ENCODE data around the gene SMIM3. TPM values are rescaled to one million over a fixed set of nuclear protein-coding genes. Genes with fewer than 3 reads are reported as not detected.
"Not testable (repeated sequence)": the region's sequence is repeated elsewhere in the genome, so short reads cannot be mapped to it uniquely, and the experiment has no call there.

Gene SMIM3, protein sequence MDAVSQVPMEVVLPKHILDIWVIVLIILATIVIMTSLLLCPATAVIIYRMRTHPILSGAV
- total RNA-seq, result 23.1 TPM

DNA sequence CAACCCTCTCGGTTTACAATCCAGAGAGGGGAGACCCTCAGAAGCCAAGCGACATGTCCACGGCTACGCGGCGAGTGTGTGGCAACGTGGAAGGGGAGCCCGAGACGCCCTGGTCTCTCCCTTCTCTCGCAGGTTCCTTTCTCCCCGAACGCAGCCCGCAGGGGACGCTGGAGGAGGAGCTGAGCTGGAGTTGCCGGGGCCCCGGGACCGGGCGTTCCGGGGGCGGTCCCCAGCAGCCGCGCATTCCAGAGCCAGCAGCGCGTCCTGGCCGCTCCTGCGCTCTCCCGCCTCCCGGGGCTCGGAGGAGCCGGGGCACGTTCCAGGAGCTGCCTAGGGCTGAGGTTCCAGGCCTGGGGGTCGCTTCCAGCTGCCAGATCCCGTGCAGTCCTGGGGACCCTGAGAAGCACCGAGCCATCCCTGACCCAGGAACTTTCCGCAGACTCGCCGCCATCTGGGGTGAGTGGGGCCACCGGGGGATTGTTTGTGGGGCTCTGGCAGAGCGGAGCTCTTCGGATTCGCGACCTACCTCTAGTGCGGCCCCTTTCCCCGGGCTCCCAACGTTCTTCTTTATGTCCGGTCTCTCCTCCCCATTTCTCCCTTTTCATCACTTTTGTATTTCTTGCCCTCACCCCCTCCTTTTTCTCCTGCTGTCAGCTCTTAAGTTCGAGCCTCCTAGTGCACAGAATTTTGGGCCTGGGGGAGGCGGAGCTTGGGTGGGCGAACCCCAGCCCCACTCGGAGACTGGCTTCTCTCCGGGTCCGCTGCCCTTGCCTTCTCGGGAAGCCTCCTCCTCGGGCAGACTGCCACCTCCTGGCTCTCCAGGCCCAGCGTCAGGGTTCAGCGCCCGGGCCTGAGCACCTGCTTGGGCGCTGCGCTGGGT is at the start of gene SMIM3:
TSS of gene SMIM3 (plus strand) at position 241 of the 880 bp plus-strand sequence. CDS start 16,684 bp downstream, outside the sequence.
- peak; percentile 87 for DNase-seq (ENCODE audit: low spot score)

DNA sequence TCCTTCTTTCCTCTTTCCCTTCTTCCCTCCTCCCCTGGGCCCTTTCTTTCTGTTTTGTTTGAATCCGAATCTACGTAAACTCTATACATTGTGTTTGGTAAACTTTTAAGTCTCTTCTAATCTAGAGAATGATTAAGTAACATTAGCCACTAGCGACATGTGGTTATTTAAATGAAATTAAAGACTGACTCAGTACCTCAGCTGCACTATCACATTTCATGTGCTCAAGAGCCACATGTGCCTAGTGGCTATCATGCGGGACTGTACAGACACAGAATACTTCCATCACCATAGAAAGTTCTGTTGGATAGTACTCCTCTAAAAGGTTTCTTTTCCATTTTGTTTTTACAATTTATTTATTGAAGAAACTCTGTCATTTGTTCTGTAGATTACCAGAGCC is 48.7 kb upstream of the SMIM3 start:
- no peak for DNase-seq (ENCODE audit: low spot score)

DNA sequence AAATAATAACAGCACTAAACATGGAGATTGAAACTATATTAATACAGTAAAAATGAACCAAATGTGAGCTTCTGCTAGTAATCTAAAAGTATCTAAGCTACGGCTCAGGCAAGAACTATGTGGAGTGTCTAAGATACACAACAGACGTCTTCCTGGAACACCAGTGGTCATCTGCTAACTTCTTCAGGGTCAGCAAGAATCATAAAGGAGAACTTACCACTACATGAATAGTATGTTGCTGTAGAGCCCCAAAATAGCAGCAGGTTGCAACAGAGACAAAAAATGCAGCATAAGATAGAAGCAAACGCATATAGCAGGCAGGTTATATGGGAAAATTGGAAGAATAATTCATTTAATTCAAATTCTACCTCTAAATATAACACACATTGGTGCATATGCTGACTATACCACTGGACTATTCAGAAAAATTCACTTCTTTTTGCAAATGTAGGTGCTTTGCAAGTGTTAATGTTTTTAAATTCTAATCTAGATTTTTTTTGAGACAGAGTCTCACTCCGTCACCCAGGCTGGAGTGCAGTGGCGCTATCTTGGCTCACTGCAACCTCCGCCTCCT is 46.8 kb upstream of the SMIM3 start:
- DNase-seq (ENCODE audit: low spot score), result no peak

DNA sequence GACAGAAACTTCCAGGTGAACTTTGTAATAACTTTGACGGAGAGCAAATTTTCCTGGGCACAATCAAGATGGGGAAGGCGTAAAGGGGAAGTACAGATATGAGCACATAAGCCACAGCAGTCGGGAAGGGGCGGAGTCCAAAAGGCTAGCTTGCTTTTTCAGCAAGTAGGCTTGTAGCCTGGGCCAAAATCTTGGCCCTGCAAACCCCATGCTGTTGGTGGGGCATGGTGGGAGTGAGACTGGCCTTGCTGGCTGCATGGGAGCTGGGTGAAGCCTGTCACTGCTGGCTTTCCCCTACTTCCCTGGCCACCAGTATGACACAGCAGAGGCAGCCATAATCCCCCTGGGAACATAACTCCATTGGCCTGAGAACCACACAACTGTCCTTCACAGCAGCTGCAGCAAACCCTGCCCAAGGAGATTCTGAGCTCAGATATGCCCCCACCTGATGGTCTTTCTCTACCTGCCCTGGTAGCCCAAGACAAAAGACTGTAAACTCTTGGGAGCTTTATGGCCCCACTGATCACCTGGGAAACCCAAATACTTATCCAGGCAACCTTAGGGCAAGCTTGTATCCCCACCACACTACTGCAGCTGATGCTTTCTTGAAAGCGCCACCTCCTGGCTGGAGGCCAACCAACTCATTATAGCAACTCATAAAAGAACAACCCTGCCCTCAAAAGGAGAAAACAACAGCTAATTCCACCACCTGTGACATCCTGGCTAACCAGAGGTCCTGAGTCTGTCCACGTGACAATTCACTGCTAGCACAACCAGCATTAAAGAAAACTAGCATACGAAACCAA is 43.8 kb upstream of the SMIM3 start:
- DNase-seq (ENCODE audit: low spot score), result no peak

- DNase-seq (ENCODE audit: low spot score), result no peak
Measured at GRCh38 chr5:150738862-150739261, 39.7 kb upstream of the SMIM3 start.

DNA sequence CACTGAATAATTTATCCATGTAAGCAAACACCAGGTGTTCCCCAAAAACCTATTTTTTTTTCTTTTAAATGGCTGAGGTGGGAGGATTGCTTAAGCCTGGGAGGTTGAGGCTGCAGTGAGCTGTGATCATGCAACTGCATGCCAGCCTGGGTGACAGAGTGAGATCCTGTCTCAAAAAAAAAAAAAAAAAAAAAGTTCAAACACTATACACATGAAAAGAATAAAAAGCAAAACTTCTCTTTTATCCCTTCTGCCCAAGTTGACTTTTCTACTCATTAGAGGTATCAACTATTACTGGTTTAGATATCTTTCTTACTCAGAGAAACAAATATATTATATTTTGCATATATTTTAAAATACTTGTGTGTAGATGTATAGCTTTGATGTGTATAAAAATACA is 37.6 kb upstream of the SMIM3 start:
- DNase-seq (ENCODE audit: low spot score), result no peak

- not testable (repeated sequence) for DNase-seq (ENCODE audit: low spot score)
Measured at GRCh38 chr5:150742455-150743141, 36.0 kb upstream of the SMIM3 start.

GRCh38 chr5:150743142-150743488 is 35.4 kb upstream of the SMIM3 start:
- not testable (repeated sequence) for DNase-seq (ENCODE audit: low spot score)

- DNase-seq (ENCODE audit: low spot score), result no peak
Measured at GRCh38 chr5:150750469-150750868, 28.1 kb upstream of the SMIM3 start.

DNA sequence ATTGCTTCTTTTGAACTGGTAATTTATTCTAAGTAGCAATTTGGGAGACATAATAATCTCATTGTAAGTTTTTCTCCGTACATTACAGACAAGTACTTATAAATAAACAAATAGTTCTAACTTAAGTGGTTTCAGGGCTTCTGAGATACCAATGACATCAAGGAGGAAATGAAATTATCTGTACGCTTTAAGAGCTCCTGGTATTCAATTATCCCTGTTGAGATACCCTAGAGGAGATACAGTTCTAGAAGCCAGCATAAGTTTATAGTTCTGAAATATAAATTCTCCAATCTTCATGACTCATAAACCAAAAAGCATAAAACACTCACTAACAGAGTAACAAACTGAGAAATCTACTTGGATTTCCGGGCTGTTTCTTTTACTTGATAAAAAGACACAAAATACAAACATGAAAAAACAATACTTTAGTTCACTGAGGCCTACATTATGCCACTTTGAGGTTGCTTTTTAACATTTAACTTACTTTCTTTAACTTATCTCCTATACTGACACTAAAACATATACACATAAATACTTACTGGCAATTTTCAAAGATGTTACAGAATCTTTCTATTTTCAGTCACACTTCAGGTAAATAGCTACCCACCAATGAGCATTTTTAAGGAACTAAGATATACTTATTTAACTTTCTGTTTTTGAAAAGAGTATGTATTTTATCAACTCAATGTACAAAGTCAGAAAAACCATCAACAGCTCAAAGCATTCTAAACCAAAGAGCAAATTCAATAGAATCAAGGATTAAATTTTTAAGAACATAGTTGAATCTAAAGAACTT is 27.3 kb upstream of the SMIM3 start:
- no peak for DNase-seq (ENCODE audit: low spot score)

DNA sequence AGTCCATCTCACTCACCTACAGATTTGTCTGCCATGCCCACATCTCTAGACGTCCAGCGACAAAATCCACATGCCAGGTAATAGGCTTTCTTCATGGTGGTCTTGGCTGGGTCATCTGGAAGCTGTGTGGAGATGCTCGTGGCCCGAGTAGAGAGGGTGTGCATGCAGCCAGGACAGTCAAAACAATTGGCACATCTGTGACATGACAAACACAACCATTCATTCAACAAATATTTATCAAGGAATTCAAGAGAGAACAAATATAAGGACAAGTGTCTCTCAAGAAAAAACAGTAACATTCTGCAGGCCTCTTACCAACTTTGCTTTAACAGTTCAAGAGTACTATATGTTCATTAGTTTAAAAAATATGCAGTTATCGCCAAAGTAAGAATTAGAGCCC is 25.1 kb upstream of the SMIM3 start:
- no peak for DNase-seq (ENCODE audit: low spot score)

DNA sequence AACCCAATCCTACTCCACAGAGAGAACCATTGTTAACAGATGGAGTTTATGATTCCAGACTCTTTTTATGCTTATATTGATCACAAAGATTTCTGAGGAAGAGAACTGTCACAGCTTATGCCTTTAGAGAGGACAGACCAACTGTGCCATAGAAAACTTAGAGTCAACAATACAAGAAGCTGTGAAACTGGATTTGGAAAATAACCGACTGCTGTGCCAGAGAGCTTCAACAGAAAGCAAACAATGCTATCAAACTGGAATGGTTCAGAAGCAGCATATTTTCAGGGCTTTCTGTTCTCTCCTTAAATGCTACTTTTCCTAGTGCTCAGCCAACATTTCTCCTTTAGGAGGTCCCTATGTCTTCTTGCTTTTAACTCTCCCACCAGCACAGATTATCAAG is 24.7 kb upstream of the SMIM3 start:
- DNase-seq (ENCODE audit: low spot score), result no peak

DNA sequence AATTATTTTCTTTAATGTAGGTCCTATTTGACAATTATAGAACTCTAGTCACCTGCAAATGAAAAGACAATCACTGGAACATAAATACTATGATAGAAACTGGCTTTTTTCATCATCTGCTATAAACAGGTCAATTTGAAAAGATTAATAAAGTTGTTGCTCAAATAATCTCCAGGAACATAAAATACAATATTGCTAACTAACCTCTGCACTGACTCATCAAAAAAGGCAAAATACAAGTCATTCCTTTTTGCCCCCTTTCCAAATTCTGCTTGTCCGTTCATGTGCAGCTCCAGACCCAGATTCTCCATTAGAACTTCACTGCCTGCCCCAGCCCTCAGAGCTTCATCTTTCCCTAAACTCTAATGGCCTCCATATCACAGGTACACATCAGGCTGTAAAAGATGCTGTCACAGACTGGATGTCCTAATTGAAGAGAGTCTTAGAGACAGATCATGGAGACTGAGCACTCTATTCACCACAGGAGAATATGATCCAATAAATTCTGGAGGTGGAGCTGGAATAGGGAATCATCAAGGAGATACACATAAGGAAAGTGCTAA is 21.4 kb upstream of the SMIM3 start:
- DNase-seq (ENCODE audit: low spot score), result no peak

DNA sequence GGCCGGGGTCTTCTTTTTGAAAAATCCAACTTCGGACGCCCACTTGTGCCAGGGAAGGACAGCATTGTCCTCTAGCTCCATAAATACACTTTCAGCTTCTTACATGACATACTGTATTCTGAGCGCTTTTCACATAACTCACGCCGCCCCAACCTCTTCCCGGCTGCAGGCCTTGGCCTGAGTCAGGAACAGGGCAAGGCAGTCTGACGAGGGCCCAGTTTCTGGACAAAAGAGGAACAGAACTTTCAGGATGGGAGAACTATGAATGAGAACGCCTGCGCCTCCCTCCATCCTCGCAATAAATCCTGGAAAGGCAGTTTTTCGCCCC is 20.4 kb upstream of the SMIM3 start:
- no peak for DNase-seq (ENCODE audit: low spot score)

DNA sequence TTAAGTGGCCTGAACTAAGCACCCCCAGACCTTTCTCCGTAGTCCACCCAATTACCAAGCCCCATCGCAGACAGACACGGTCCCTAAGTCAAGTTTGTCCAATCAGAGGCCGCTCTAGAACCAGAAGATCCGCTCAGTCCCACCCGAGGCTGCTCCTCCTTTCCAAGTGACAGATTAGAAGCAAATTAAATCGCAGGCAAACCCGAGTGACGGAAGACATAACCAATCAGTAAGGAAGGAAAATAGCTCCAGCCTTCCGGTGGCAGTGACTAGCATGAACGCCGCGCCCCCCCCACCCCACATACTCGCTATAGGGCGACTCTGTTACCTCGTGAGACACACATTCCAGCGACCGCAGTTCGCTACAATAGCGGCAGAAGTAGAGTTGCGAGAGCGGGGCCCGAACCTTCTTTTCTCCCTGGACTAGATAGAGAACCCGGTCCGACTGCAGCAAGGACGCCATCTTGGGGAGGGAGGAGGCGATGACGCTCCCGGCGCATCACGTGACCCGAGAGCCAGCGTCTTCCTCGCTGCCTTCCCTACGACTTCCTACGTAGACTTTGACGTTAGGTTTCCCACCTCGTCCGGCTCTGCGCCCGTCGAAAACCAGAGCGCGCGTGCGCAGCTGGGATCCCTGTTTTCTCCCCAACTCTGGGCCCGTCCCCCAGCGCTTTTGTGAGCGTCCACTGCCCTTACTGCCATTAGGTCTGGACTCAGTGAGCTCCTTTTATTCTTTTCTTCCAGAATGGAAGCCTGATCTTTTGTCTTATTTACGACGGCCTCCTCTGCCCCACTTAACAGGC is 19.8 kb upstream of the SMIM3 start, which contains the start of gene DCTN4:
TSS of gene DCTN4 (minus strand) at position 487 of the 803 bp plus-strand sequence. CDS start at position 463, 24 bp downstream.
- peak; percentile 96 for DNase-seq (ENCODE audit: low spot score)

DNA sequence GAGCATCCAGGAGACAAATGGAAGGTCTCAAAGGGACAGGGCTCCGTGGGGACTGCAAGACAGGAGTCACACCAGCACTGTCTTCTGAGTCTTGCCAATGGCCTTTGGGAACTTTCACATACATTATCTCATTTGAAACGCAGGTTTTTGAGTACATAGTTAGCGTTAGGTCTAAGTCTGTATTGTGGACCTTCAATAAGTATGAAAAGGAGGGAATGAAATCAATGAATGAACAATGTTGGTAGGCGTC is 19.3 kb upstream of the SMIM3 start:
- DNase-seq (ENCODE audit: low spot score), result no peak

GRCh38 chr5:150762211-150762610 is 16.3 kb upstream of the SMIM3 start:
- no peak for DNase-seq (ENCODE audit: low spot score)

- peak; percentile 75 for DNase-seq (ENCODE audit: low spot score)
Measured at GRCh38 chr5:150763023-150763769, 15.4 kb upstream of the SMIM3 start.

DNA sequence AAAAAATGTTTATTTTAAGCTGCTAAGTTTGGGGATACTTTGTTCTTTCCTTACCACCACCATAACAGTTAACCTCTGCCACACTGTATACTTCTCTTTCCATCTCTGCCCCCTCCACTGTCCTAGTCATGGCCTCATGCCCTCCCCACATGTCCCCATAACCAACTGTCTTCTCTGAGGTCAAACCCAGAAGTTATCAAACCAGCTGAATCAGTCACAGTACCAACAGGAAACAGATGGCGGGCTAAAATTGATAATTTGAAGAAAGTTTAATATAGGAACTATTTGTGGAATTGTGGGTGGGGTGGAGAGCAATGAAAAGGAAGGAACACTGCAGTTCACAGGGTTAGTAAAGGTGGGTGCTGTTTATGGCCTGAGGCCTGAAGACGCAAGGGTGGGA is 14.0 kb upstream of the SMIM3 start:
- no peak for DNase-seq (ENCODE audit: low spot score)
